PFSK-1 (cell line): ENCODE measurements around the gene IKZF3.

Source experiments
- POLR2AphosphoS5 ChIP-seq: IDR thresholded peaks from 2 replicates; pipeline ENCODE4 v1.6.1; 2012; ENCODE audit warnings: low read depth, mild to moderate bottlenecking, control low read depth, low read length, moderate library complexity
- TF ChIP-seq, protein P1 (sequence below), 2 experiments: IDR thresholded peaks; 2 replicates each; pipeline versions ENCODE4 v1.6.1 to v1.8.0; 2011 to 2012; ENCODE audit warnings: low read depth in 2 of 2, low read length in 2 of 2, control low read depth in 1 of 2, inconsistent platforms in 1 of 2, mild to moderate bottlenecking in 1 of 2, moderate library complexity in 1 of 2; ENCODE audit not compliant: insufficient read depth in 1 of 2

DNA sequence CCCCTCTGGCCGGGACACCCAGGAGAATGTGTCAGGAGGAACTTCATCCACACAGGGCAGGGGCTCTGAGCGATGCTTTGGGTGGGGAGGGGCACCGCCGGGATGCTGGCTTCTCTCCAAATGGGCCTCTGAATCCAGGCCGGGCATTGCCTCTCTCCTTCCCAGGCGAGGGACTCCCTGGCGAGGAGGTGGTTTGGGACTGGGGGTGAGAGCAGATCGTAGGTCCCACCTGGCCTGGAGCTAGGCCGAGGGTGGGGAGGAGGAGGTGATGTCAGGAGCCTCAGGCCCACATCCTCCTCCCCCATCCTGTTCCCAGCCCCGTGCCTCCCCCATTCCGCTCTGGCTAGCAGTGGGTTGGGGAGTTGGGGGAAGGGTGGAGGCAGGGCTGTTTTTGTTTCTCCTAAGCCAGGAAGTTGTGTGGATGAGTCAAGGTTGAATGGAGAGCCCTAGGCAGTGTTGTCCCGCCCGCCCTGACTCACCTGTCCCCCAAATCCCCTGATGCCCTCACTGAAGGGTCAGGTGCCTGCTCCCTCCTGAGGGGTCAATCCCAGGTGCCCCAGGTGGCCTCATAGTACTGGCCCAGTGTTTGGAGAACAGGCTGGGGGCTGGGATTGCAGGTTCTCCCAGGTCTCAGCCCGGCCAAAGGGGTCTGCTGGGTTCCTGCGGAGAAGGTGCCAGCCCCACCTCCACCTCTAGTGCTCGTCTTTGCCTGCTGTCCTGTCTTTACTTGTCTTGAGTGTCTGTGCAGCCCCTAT is 123.6 kb downstream of the IKZF3 start:
- no peak for TF ChIP-seq POLR2AphosphoS5
- TF ChIP-seq, protein P1, sequence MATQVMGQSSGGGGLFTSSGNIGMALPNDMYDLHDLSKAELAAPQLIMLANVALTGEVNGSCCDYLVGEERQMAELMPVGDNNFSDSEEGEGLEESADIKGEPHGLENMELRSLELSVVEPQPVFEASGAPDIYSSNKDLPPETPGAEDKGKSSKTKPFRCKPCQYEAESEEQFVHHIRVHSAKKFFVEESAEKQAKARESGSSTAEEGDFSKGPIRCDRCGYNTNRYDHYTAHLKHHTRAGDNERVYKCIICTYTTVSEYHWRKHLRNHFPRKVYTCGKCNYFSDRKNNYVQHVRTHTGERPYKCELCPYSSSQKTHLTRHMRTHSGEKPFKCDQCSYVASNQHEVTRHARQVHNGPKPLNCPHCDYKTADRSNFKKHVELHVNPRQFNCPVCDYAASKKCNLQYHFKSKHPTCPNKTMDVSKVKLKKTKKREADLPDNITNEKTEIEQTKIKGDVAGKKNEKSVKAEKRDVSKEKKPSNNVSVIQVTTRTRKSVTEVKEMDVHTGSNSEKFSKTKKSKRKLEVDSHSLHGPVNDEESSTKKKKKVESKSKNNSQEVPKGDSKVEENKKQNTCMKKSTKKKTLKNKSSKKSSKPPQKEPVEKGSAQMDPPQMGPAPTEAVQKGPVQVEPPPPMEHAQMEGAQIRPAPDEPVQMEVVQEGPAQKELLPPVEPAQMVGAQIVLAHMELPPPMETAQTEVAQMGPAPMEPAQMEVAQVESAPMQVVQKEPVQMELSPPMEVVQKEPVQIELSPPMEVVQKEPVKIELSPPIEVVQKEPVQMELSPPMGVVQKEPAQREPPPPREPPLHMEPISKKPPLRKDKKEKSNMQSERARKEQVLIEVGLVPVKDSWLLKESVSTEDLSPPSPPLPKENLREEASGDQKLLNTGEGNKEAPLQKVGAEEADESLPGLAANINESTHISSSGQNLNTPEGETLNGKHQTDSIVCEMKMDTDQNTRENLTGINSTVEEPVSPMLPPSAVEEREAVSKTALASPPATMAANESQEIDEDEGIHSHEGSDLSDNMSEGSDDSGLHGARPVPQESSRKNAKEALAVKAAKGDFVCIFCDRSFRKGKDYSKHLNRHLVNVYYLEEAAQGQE (IDR thresholded peaks at IDR 0.05; ENCODE audit: insufficient read depth in 1 of 2, low read depth in 2 of 2, low read length in 2 of 2) = no peak
